Left renal cortex interstitium (tissue), 4 donors: Measurements from ENCODE around the gene IRF8. TPM values are rescaled to one million over a fixed set of nuclear protein-coding genes. Genes with fewer than 3 reads are reported as not detected.

ENCODE experiments used
- DNase-seq, 4 donors: peaks; one replicate each; pipeline ENCODE4 v3.0.0-alpha.2; 2013; ENCODE audit warnings: low read depth in 4 of 4, low spot score in 2 of 4, missing footprints in 1 of 4
- polyA plus RNA-seq, 4 donors: library from polyadenylated mRNA; unstranded; fragments of 120-200 nt; gene quantifications; one replicate each; pipeline ENCODE4 v1.2.1, GENCODE V29; 2013; ENCODE audit not compliant: insufficient read length in 4 of 4

IRF8 gene
- polyA plus RNA-seq, 4 donors = 3.9 to 6.6 (median 5.8) TPM

GRCh38 chr16:85950136-85950918, 51.4 kb downstream of the IRF8 start:
- no peak for DNase-seq

- DNase-seq = no peak
Measured at GRCh38 chr16:85952197-85952596, 53.2 kb downstream of the IRF8 start.

- DNase-seq = no peak
Measured at GRCh38 chr16:85952811-85953210, 53.8 kb downstream of the IRF8 start.

- DNase-seq = no peak
Measured at GRCh38 chr16:85954927-85955519, 56.1 kb downstream of the IRF8 start.

- DNase-seq = no peak
Measured at GRCh38 chr16:85955566-85955965, 56.6 kb downstream of the IRF8 start.

GRCh38 chr16:85956426-85956825, 57.5 kb downstream of the IRF8 start:
- DNase-seq = no peak

- DNase-seq = no peak
Measured at GRCh38 chr16:85958731-85959130, 59.8 kb downstream of the IRF8 start.

GRCh38 chr16:85959686-85960085, 60.7 kb downstream of the IRF8 start:
- DNase-seq = no peak

GRCh38 chr16:85960486-85961046, 61.6 kb downstream of the IRF8 start:
- no peak for DNase-seq

- no peak for DNase-seq
Measured at GRCh38 chr16:85961988-85962915, 63.3 kb downstream of the IRF8 start.

GRCh38 chr16:85963753-85964285, 64.9 kb downstream of the IRF8 start:
- DNase-seq = peak in 1 of 4 donors; percentile 26

GRCh38 chr16:85965125-85965524, 66.2 kb downstream of the IRF8 start:
- DNase-seq = no peak

- DNase-seq = no peak
Measured at GRCh38 chr16:85967111-85967510, 68.1 kb downstream of the IRF8 start.

GRCh38 chr16:85968041-85968920, 69.3 kb downstream of the IRF8 start:
- DNase-seq = no peak

GRCh38 chr16:85969159-85969558, 70.2 kb downstream of the IRF8 start:
- DNase-seq = no peak

- DNase-seq = no peak
Measured at GRCh38 chr16:85969591-85969990, 70.6 kb downstream of the IRF8 start.

GRCh38 chr16:85970016-85970733, 71.2 kb downstream of the IRF8 start:
- no peak for DNase-seq

GRCh38 chr16:85970738-85971137, 71.8 kb downstream of the IRF8 start:
- no peak for DNase-seq
